ENCODE results near the gene NABP1. TPM values are rescaled to one million over a fixed set of nuclear protein-coding genes. Genes with fewer than 3 reads are reported as not detected.

NABP1 gene
- 62.9 and 107 TPM in 2 replicates for total RNA-seq (2012; rRNA removed)

- Histone ChIP-seq H3K4me2 (ENCODE audit: low read length) (peak within 1 kb of the TSS; percentile 93), H3K9me3 (replicated peaks; ENCODE audit: low read length) (no peaks in the 10 kb centered on the region), H3K36me3 (ENCODE audit: insufficient read depth, low read length) (peaks cover 22% of the 10 kb centered on the region), H3K4me1 (ENCODE audit: control insufficient read depth, insufficient read depth, low read length) (peaks cover 26% of the 10 kb centered on the region), H3K4me3 (ENCODE audit: low read length) (peak within 1 kb of the TSS; percentile 88), H3K27me3 (ENCODE audit: control insufficient read depth, insufficient read depth, low read length) (no peaks in the 10 kb centered on the region), H3K9ac (ENCODE audit: low read depth, low read length) (peak within 1 kb of the TSS; percentile 97)
Observed at GRCh38 chr2:191677646-191678436, at the start of gene NABP1. TSS of gene NABP1 (plus strand) at chr2:191678136. CDS start at chr2:191678615, 479 bp downstream.

- Histone ChIP-seq H3K9me3 (replicated peaks; ENCODE audit: low read length) (no peaks in the 10 kb centered on the region), H3K9ac (ENCODE audit: low read depth, low read length) (no peak overlapping the region), H3K27me3 (ENCODE audit: control insufficient read depth, insufficient read depth, low read length) (no peaks in the 10 kb centered on the region), H3K36me3 (ENCODE audit: insufficient read depth, low read length) (no peaks in the 10 kb centered on the region), H3K4me2 (ENCODE audit: low read length) (no peak overlapping the region), H3K4me3 (ENCODE audit: low read length) (no peak overlapping the region), H3K4me1 (ENCODE audit: control insufficient read depth, insufficient read depth, low read length) (peaks cover 16% of the 10 kb centered on the region)
Observed at GRCh38 chr2:191629001-191629453, 48.9 kb upstream of the NABP1 start.

- Histone ChIP-seq H3K9ac (ENCODE audit: low read depth, low read length) (no peak overlapping the region), H3K9me3 (replicated peaks; ENCODE audit: low read length) (no peaks in the 10 kb centered on the region), H3K4me3 (ENCODE audit: low read length) (no peak overlapping the region), H3K27me3 (ENCODE audit: control insufficient read depth, insufficient read depth, low read length) (no peaks in the 10 kb centered on the region), H3K36me3 (ENCODE audit: insufficient read depth, low read length) (no peaks in the 10 kb centered on the region), H3K4me2 (ENCODE audit: low read length) (no peak overlapping the region), H3K4me1 (ENCODE audit: control insufficient read depth, insufficient read depth, low read length) (peaks cover 20% of the 10 kb centered on the region)
Observed at GRCh38 chr2:191629976-191630712, 47.8 kb upstream of the NABP1 start.

- H3K27me3 ChIP-seq (ENCODE audit: control insufficient read depth, insufficient read depth, low read length): no peaks in the 10 kb centered on the region
- H3K36me3 ChIP-seq (ENCODE audit: insufficient read depth, low read length): no peaks in the 10 kb centered on the region
- no peak overlapping the region for H3K4me2 ChIP-seq (ENCODE audit: low read length)
- H3K9ac ChIP-seq (ENCODE audit: low read depth, low read length): no peak overlapping the region
- H3K4me1 ChIP-seq (ENCODE audit: control insufficient read depth, insufficient read depth, low read length): peaks cover 25% of the 10 kb centered on the region
- no peaks in the 10 kb centered on the region for H3K9me3 ChIP-seq (replicated peaks; ENCODE audit: low read length)
- H3K4me3 ChIP-seq (ENCODE audit: low read length): no peak overlapping the region
Observed at GRCh38 chr2:191631754-191632153, 46.2 kb upstream of the NABP1 start.

GRCh38 chr2:191632426-191632825 is 45.5 kb upstream of the NABP1 start:
- H3K27me3 ChIP-seq (ENCODE audit: control insufficient read depth, insufficient read depth, low read length): no peaks in the 10 kb centered on the region
- H3K9me3 ChIP-seq (replicated peaks; ENCODE audit: low read length): no peaks in the 10 kb centered on the region
- H3K36me3 ChIP-seq (ENCODE audit: insufficient read depth, low read length): no peaks in the 10 kb centered on the region
- H3K4me1 ChIP-seq (ENCODE audit: control insufficient read depth, insufficient read depth, low read length): peaks cover 31% of the 10 kb centered on the region
- H3K4me3 ChIP-seq (ENCODE audit: low read length): no peak overlapping the region
- no peak overlapping the region for H3K4me2 ChIP-seq (ENCODE audit: low read length)
- H3K9ac ChIP-seq (ENCODE audit: low read depth, low read length): no peak overlapping the region

GRCh38 chr2:191634791-191635190 is 43.1 kb upstream of the NABP1 start:
- Histone ChIP-seq H3K27me3 (ENCODE audit: control insufficient read depth, insufficient read depth, low read length) (no peaks in the 10 kb centered on the region), H3K36me3 (ENCODE audit: insufficient read depth, low read length) (no peaks in the 10 kb centered on the region), H3K4me1 (ENCODE audit: control insufficient read depth, insufficient read depth, low read length) (peaks cover 44% of the 10 kb centered on the region), H3K4me2 (ENCODE audit: low read length) (peak overlapping the region; percentile 78), H3K4me3 (ENCODE audit: low read length) (no peak overlapping the region), H3K9me3 (replicated peaks; ENCODE audit: low read length) (no peaks in the 10 kb centered on the region), H3K9ac (ENCODE audit: low read depth, low read length) (peak overlapping the region; percentile 79)

- H3K4me2 ChIP-seq (ENCODE audit: low read length): peak overlapping the region; percentile 78
- peak overlapping the region; percentile 61 for H3K4me3 ChIP-seq (ENCODE audit: low read length)
- peaks cover 44% of the 10 kb centered on the region for H3K4me1 ChIP-seq (ENCODE audit: control insufficient read depth, insufficient read depth, low read length)
- no peaks in the 10 kb centered on the region for H3K9me3 ChIP-seq (replicated peaks; ENCODE audit: low read length)
- no peaks in the 10 kb centered on the region for H3K27me3 ChIP-seq (ENCODE audit: control insufficient read depth, insufficient read depth, low read length)
- peak overlapping the region; percentile 79 for H3K9ac ChIP-seq (ENCODE audit: low read depth, low read length)
- no peaks in the 10 kb centered on the region for H3K36me3 ChIP-seq (ENCODE audit: insufficient read depth, low read length)
Observed at GRCh38 chr2:191635333-191636234, 42.4 kb upstream of the NABP1 start.

GRCh38 chr2:191636235-191636543 is 41.7 kb upstream of the NABP1 start:
- Histone ChIP-seq H3K4me3 (ENCODE audit: low read length) (peak overlapping the region; percentile 61), H3K36me3 (ENCODE audit: insufficient read depth, low read length) (no peaks in the 10 kb centered on the region), H3K4me2 (ENCODE audit: low read length) (peak overlapping the region; percentile 78), H3K27me3 (ENCODE audit: control insufficient read depth, insufficient read depth, low read length) (no peaks in the 10 kb centered on the region), H3K9ac (ENCODE audit: low read depth, low read length) (peak overlapping the region; percentile 79), H3K4me1 (ENCODE audit: control insufficient read depth, insufficient read depth, low read length) (peaks cover 44% of the 10 kb centered on the region), H3K9me3 (replicated peaks; ENCODE audit: low read length) (no peaks in the 10 kb centered on the region)

GRCh38 chr2:191636586-191636985 is 41.4 kb upstream of the NABP1 start:
- Histone ChIP-seq H3K9ac (ENCODE audit: low read depth, low read length) (peak overlapping the region; percentile 79), H3K27me3 (ENCODE audit: control insufficient read depth, insufficient read depth, low read length) (no peaks in the 10 kb centered on the region), H3K9me3 (replicated peaks; ENCODE audit: low read length) (no peaks in the 10 kb centered on the region), H3K4me2 (ENCODE audit: low read length) (peak overlapping the region; percentile 78), H3K36me3 (ENCODE audit: insufficient read depth, low read length) (no peaks in the 10 kb centered on the region), H3K4me1 (ENCODE audit: control insufficient read depth, insufficient read depth, low read length) (peaks cover 44% of the 10 kb centered on the region), H3K4me3 (ENCODE audit: low read length) (no peak overlapping the region)

GRCh38 chr2:191637182-191638078 is 40.5 kb upstream of the NABP1 start:
- no peaks in the 10 kb centered on the region for H3K9me3 ChIP-seq (replicated peaks; ENCODE audit: low read length)
- H3K36me3 ChIP-seq (ENCODE audit: insufficient read depth, low read length): no peaks in the 10 kb centered on the region
- H3K4me2 ChIP-seq (ENCODE audit: low read length): peak overlapping the region; percentile 56
- no peaks in the 10 kb centered on the region for H3K27me3 ChIP-seq (ENCODE audit: control insufficient read depth, insufficient read depth, low read length)
- H3K9ac ChIP-seq (ENCODE audit: low read depth, low read length): peak overlapping the region; percentile 79
- H3K4me3 ChIP-seq (ENCODE audit: low read length): peak overlapping the region; percentile 28
- H3K4me1 ChIP-seq (ENCODE audit: control insufficient read depth, insufficient read depth, low read length): peaks cover 44% of the 10 kb centered on the region
